Psoas muscle (tissue), 8 donors: ENCODE results near the gene PRRT2. TPM values are rescaled to one million over a fixed set of nuclear protein-coding genes. Genes with fewer than 3 reads are reported as not detected.
A peak's percentile ranks its signal among the peaks of the same experiment; 100 is the strongest.

Experiments
- ATAC-seq, 4 donors: fragments of 200-7000 bp; cut with Tn5 transposase; one replicate each; pipeline ENCODE4 v1.9.1; 2020; ENCODE audit warnings: moderate library complexity in 3 of 4, mild to moderate bottlenecking in 2 of 4
- DNase-seq, 2 donors: peaks; one replicate each; pipeline ENCODE4 v3.0.0-alpha.2; 2020
- H3K27ac ChIP-seq: fragments of 200-600 bp; one replicate; pipeline ENCODE4 v1.8.0; 2022
- H3K27me3 ChIP-seq, 3 donors: fragments of 200-600 bp in 1 of 3; one replicate each; pipeline versions ENCODE4 v1.6.1 to v1.8.0; 2013 to 2022; ENCODE audit warnings: low read length in 2 of 3, mild to moderate bottlenecking in 2 of 3, moderate library complexity in 1 of 3; ENCODE audit not compliant: insufficient read depth in 3 of 3
- H3K36me3 ChIP-seq, 2 donors: fragments of 200-600 bp in 1 of 2; one replicate each; pipeline versions ENCODE4 v1.6.1 to v1.8.0; 2013 to 2022; ENCODE audit warnings: low read depth in 1 of 2, mild to moderate bottlenecking in 1 of 2, moderate library complexity in 1 of 2; ENCODE audit not compliant: insufficient read depth in 1 of 2
- H3K4me1 ChIP-seq: fragments of 200-600 bp; one replicate; pipeline ENCODE4 v1.8.0; 2022
- H3K4me3 ChIP-seq: fragments of 200-600 bp; one replicate; pipeline ENCODE4 v1.8.0; 2022; ENCODE audit warnings: mild to moderate bottlenecking
- H3K9me3 ChIP-seq: fragments of 200-600 bp; one replicate; pipeline ENCODE4 v1.8.0; 2022
- WGBS, 3 donors: extraction: QIAGEN DNeasy Blood & Tissue Kit; methylation state at CpG; one replicate each; pipeline versions ENCODE4 v1.1.6 to v1.1.7; 2013; 5-methylcytosine and 5-hydroxymethylcytosine counted together
- intact Hi-C, 2 donors: fragments of 100-400 bp; cut with DNase I; formaldehyde crosslinking; loops; one replicate each; pipeline versions ENCODE4 v1.11.0 to v1.14.2; 2022
- polyA plus RNA-seq, 3 donors: library from polyadenylated mRNA; stranded (reverse); fragments of 200-250 nt; gene quantifications; one replicate each; pipeline ENCODE4 v1.2.3, GENCODE V29; 2013
- total RNA-seq, 4 donors: library from RNA; stranded (reverse); fragmentation: NEBNext Ultra II Directional in 2 of 4; extraction: Animal tissue kit (Norgen Biotek cat#: 25700) in 2 of 4; gene quantifications; one replicate each; pipeline versions ENCODE4 v1.2.1 to v1.2.4, GENCODE V29; 2021 to 2023
- TF ChIP-seq, protein P1 (sequence below): fragments of 200-600 bp; IDR thresholded peaks from one replicate; pipeline ENCODE4 v1.8.0; 2022; ENCODE audit warnings: antibody characterized with exemption
- donor health status: healthy with polysubstance abuse.
- donor health status: DM: no; HTN: no; CAD: no; lungs with moderate emphysema.
- donor health status: Bipolar disorder and iron deficiency.
- donor health status: healthy.
- donor health status: DM: yes; HTN: yes; CAD: no.
- donor health status: DM: no; HTN: no; CAD: no.
- donor health status: DM: no; HTN: no; CAD: no.
- donor health status: DM: yes; HTN: yes; CAD: no.

Gene PRRT2
- total and polyA plus RNA-seq, 7 donors: 0.17 to 1.8 (median 0.44) TPM

DNA sequence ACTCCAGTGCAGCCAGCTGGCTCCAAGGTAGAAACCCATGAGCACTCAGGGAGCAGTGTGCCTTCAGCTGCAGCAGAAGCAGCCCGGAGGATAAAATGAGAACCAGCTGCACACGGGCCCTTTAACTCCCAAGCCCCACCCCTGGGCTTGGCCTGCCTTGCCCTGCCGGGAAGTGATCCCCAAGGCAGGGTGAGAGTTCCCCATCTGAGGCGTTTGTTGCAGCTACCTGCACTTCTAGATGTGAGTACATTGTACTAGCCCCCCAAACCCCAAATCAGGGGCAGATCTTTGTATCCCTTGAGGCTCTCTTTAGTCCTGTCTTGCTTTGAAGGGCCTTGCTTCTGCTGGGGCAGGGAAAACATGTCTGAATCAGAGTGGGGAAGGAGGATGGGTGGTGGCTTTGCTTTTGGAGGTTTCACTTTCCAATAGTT is 8.3 kb downstream of the PRRT2 start, which contains the start of gene MVP:
MVP (plus strand) TSS at position 192 of the 431 bp plus-strand sequence. CDS start 10,088 bp downstream, outside the sequence.
- DNase-seq: peak; percentile 68 to 73
- peaks cover 0 to 26% of the 10 kb centered on the region in 2 donors for H3K36me3 ChIP-seq
- TF ChIP-seq, protein P1, sequence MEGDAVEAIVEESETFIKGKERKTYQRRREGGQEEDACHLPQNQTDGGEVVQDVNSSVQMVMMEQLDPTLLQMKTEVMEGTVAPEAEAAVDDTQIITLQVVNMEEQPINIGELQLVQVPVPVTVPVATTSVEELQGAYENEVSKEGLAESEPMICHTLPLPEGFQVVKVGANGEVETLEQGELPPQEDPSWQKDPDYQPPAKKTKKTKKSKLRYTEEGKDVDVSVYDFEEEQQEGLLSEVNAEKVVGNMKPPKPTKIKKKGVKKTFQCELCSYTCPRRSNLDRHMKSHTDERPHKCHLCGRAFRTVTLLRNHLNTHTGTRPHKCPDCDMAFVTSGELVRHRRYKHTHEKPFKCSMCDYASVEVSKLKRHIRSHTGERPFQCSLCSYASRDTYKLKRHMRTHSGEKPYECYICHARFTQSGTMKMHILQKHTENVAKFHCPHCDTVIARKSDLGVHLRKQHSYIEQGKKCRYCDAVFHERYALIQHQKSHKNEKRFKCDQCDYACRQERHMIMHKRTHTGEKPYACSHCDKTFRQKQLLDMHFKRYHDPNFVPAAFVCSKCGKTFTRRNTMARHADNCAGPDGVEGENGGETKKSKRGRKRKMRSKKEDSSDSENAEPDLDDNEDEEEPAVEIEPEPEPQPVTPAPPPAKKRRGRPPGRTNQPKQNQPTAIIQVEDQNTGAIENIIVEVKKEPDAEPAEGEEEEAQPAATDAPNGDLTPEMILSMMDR: no peak
- peak; percentile 29 to 45 (median 34) for ATAC-seq
- H3K27me3 ChIP-seq: no peaks in the 10 kb centered on the region
- 0 to 1% (median 0%) methylated on average over 4 of the region's 4 CpGs for WGBS, 3 donors
- H3K27ac ChIP-seq: peak within 1 kb of the TSS; percentile 80
- peak within 1 kb of the TSS; percentile 69 for H3K4me3 ChIP-seq
- intact Hi-C loops: no loop called here
- H3K9me3 ChIP-seq: no peaks in the 10 kb centered on the region
- peaks cover 48% of the 10 kb centered on the region for H3K4me1 ChIP-seq

DNA sequence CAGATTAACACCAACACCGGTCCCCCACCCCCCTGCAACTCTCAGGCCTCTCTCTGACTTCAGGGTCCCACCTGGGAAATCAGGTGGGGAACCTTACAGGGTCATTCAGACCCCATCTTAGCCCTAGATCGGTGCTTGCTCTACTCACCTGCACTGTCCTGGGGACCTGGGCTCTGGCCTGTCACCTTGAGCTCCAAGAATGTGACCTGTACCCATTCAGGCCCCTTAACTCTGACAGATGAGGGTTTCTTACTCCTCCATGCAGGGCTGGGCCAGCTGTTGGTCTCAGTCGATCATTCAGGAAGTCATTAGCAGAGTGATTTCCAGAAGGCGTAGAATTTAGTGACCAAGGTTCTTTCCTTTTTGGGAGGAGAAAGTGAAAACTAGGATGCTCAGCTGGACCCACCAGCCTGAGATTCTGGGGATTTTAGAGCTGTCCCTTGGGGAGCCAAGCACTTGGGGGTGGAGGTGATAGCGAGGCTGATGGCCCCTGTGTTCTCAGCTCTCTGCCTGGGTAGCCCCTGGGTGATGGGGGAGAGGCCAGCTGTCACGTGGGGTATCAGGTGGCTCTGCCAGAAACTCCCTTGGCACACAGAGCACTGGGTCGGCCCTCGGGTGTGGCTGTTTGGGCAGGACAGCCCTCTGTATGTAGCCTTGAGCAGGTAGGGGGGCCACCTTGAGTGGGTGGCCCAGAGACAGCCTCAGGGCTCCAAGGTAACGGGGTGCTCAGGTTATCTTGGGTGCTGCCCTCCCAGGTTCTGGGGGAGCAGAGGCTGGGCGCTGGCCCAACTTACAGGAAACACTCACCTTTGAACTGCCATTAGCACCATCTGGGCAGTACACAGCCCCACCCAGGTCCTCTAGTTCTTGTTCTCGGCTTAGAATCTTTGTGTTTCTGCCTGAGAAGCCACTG is 9.0 kb downstream of the PRRT2 start:
- peaks cover 0 to 26% of the 10 kb centered on the region in 2 donors for H3K36me3 ChIP-seq
- peaks cover 50% of the 10 kb centered on the region for H3K4me1 ChIP-seq
- H3K9me3 ChIP-seq: no peaks in the 10 kb centered on the region
- peak in 1 of 2 donors; percentile 76 for DNase-seq
- 23 to 25% (median 24%) methylated on average over 10 to 11 of the region's 11 CpGs for WGBS, 3 donors
- TF ChIP-seq, protein P1: no peak
- H3K27me3 ChIP-seq: no peaks in the 10 kb centered on the region
- intact Hi-C loops: no loop called here
- ATAC-seq: peak; percentile 32 to 59 (median 40)
- H3K27ac ChIP-seq: peak overlapping the region; percentile 80
- peak overlapping the region; percentile 69 for H3K4me3 ChIP-seq

GRCh38 chr16:29821643-29822115 is 9.7 kb downstream of the PRRT2 start:
- ATAC-seq: peak; percentile 40 to 62 (median 52)

DNA sequence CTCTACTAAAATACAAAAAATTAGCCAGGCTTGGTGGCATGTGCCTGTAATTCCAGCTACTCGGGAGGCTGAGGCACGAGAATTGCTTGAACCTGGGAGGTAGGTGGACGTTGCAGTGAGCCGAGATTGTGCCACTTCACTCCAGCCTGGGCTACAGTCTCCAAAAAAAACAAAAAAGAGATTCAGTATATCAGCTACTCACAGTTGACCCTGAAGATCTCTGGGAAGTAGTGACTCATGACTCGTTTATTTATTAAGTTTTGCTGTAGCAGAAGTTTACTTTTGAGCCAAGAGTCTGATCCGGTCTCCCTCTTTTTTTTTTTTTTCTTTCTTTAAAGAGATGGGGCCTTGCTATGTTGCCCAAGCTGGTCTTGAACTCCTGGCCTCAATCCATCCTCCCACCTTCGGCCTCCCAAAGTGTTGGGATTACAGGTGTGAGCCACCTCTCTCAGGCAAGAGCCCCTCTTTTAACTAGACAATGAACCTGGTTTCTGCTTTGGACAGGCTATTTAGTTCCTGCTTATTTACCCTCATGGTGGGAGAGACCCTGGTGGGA is 12.7 kb downstream of the PRRT2 start:
- Histone ChIP-seq H3K4me3 (peak overlapping the region; percentile 24), H3K36me3 (peaks cover 0 to 4% of the 10 kb centered on the region in 2 donors), H3K27me3 (no peaks in the 10 kb centered on the region), H3K9me3 (no peaks in the 10 kb centered on the region), H3K4me1 (peaks cover 39% of the 10 kb centered on the region), H3K27ac (peak overlapping the region; percentile 46)
- WGBS, 3 donors: 57 to 67% (median 59%) methylated on average over 7 of the region's 7 CpGs
- ATAC-seq (peak in 1 of 4 donors; percentile 11), DNase-seq (no peak)
- intact Hi-C loops: no loop called here
- TF ChIP-seq, protein P1: no peak

More at GRCh38 chr16:29821643-29822115, 9.7 kb downstream of the PRRT2 start:
- TF ChIP-seq, protein P1: no peak
- peak overlapping the region; percentile 69 for H3K4me3 ChIP-seq
- peak overlapping the region; percentile 80 for H3K27ac ChIP-seq
- H3K36me3 ChIP-seq: peaks cover 0 to 26% of the 10 kb centered on the region in 2 donors
- H3K27me3 ChIP-seq: no peaks in the 10 kb centered on the region
- WGBS, 3 donors: 55 to 58% (median 57%) methylated on average over 7 of the region's 7 CpGs
- intact Hi-C loops: no loop called here
- DNase-seq: no peak
- peaks cover 50% of the 10 kb centered on the region for H3K4me1 ChIP-seq
- H3K9me3 ChIP-seq: no peaks in the 10 kb centered on the region
